ENCODE results near the gene SENP8. TPM values are rescaled to one million over a fixed set of nuclear protein-coding genes. Genes with fewer than 3 reads are reported as not detected.

SENP8 gene
- total RNA-seq, 2 experiments from 2014 or later: 3.0 TPM

GRCh38 chr15:72153269-72154000 lies 35.2 kb downstream of the SENP8 start:
- ChIA-PET CTCF (interaction anchor here (0.6 to 2.6 kb wide), 3 partner anchors 23 to 372 kb away, joined by 3 to 6 read pairs (median 3); no protein-coding TSS in a partner anchor), POLR2A (no interaction called here)

- POLR2A ChIA-PET: no interaction called here
These were observed 36.1 kb downstream of the SENP8 start for GRCh38 chr15:72154316-72154715.

DNA sequence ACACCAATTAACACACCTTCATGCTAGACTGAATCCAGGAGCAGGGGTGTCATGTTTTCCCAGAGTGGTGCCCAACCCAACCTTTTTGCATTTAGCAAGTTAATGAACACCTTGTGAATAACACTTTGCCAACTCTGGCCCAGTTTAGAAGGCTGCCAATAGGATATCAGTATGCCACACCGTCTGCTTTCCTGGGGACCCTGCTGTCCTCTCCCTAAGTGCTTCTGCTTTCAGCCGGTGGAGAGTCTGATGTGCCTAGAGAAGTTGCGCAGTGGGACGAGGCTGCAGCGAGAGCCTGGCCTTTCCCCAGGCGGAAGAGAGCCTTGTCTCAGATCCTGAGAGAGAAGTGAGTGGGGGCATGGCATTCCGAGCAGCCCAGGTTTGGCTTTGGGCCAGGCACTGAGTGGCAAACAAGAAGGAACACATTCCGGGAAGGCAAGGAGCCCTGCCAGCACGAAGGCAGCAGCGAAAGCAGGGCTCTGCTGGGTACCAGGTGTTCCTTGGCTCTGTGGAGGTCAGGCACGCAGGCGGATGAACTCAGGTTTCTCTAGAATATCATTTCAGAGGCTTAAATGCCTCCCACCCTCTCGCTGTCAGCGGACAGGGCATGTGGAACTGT lies 36.9 kb downstream of the SENP8 start:
- POLR2A ChIA-PET: no interaction called here
- CTCF ChIA-PET: interaction anchor here (0.9 kb wide), 1 partner anchor 35 kb away, joined by 4 read pairs; no protein-coding TSS in a partner anchor

More at GRCh38 chr15:72154316-72154715, 36.1 kb downstream of the SENP8 start:
- CTCF ChIA-PET: interaction anchor here (0.6 to 2.6 kb wide), 2 partner anchors 109 to 373 kb away, joined by 3 to 6 read pairs; no protein-coding TSS in a partner anchor

DNA sequence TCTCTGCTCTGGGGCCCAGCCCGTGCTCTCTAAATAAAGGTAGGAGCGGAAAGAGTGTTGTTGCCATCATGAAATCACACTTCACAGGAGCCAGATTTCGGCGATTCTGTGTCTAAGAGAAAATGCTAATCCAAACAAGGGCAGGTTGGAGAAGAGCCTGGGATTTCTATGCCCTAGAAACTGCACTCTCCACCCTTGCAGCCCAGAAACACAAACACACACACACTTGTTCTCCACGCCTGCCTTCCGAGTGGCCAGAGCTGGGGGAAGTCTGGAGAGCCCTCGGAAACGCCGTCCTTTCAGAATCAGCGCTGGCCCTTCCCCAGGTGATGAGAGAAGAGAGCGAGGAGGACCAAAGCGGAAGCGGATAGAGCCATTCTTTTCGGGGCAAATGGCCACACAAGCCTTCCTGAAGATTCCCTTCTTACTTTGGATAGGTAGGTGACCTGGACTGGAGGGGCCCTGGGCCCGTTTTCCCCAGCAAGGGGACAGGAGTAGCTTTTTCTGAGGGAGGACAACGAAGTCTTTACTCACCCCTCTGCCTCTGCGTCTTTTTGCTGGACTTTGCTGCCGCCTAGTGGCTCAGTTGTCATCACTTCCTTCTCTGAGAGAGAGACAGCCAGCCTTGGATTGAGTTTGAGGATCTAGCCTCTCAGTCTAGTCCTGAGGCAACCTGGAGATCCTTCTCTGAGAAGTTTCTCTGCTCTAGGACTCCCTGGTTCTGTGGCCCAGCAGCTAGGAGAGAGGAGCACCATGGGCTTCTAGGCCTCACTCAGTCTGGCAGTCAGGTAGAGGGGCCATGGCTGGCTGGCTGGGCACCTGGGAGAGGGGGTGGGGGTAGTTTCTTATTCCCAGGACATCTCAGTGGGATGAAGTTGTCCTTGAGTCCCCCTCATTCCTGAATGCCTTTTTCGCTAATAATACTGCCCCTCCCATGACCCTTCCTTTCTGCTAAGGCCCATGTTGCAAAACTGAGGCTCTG lies 37.7 kb downstream of the SENP8 start:
- ChIA-PET CTCF (interaction anchor here (0.6 to 1.5 kb wide), 14 partner anchors 9 to 412 kb away, joined by 3 to 8 read pairs (median 4); no protein-coding TSS in a partner anchor), POLR2A (no interaction called here)

- CTCF ChIA-PET: interaction anchor here (1.0 to 1.5 kb wide), 8 partner anchors 8 to 413 kb away, joined by 3 to 7 read pairs (median 4); no protein-coding TSS in a partner anchor
These were observed 38.7 kb downstream of the SENP8 start for GRCh38 chr15:72156928-72157327.

DNA sequence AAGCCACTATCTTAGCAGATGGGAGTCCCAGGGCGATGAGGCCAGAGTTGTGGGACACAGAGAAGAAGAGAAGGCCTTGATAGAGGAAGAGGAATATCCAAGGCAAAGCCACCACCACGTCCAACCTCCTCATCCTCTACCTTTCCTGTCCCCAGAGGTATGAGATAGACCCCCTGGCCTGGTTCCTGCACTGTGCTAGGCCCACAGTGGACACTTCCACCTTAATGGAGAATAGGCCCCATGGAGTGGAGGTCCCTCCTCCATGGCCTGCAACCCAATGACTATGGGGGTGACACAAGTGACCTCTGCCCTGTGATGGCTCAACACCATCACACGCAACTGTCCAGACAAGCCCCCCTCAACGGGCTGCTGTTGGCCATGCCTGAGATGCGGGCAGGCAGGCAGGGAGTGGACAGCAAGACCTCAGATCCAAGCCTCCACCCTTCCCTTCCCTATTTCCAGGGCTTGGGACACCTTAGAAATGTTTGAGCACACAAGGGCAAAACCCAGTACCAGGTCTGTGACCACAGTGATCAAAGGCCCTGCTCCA lies 42.6 kb downstream of the SENP8 start:
- POLR2A ChIA-PET: no interaction called here
- CTCF ChIA-PET: no interaction called here

More at GRCh38 chr15:72156928-72157327, 38.7 kb downstream of the SENP8 start:
- POLR2A ChIA-PET: no interaction called here

GRCh38 chr15:72161361-72162132 lies 43.3 kb downstream of the SENP8 start:
- ChIA-PET CTCF (no interaction called here), POLR2A (no interaction called here)

- ChIA-PET POLR2A (no interaction called here), CTCF (interaction anchor here (0.6 to 1.4 kb wide), 3 partner anchors 14 to 20 kb away, joined by 3 to 4 read pairs (median 3); no protein-coding TSS in a partner anchor)
These were observed 44.4 kb downstream of the SENP8 start for GRCh38 chr15:72162569-72162968.

DNA sequence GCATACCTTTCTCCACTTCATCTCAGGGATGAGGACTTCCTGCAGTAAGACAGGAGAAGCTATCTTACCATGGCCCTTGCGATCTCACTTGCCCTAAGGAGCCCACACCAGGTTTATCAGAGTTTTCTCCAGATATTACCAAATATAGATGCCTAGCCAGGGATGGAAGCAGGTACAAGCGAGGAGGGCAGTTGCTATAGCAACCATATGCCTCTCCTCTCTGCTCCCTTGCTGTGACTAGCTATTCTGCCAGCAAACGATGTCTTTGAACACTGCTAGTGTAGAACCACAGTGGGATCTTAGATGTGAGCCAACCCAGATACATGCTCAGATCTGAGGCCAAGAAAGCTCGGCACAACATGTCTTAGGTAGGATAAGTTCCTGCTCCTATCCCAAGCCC lies 45.5 kb downstream of the SENP8 start:
- ChIA-PET CTCF (interaction anchor here (1.4 kb wide), 1 partner anchor 17 kb away, joined by 3 read pairs; no protein-coding TSS in a partner anchor), POLR2A (interaction anchor here (0.7 kb wide), 1 partner anchor 47 kb away, joined by 4 read pairs; no protein-coding TSS in a partner anchor)

DNA sequence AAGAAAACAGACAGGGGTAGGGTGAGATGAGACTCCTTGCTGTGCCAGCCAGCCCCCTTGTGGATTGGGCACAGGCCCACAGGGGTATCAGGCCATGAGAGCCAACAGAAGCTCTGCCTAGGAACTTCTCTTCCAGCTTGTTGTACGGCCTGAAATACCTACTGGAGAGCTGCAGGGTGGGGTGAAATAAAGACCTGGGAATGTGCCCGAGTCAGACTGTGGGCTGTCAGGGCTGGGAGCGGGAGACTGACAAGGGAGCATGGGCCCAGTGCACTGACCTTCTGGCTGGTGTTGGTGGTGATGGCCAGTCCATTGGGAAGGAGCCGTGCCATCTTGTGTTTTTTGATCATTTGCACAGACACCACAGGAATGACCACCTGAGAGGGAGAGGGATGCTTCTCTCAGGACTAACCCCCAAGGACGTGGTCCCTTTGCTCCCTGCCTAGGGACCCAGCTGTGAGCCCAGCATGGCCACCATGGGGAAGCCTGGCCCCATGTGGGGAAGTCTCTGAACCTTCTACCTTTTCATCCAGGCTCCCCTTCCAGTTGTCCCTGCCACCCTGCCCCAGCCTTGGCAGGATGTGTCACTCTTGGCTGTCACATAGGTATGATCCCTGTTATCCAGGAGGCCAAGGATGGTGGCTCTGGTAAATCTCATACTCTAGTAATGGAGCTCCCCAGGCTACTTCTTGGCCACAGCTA lies 48.7 kb downstream of the SENP8 start:
- ChIA-PET POLR2A (no interaction called here), CTCF (interaction anchor here (1.1 kb wide), 1 partner anchor 423 kb away, joined by 3 read pairs; no protein-coding TSS in a partner anchor)

GRCh38 chr15:72167445-72167844 lies 49.2 kb downstream of the SENP8 start:
- ChIA-PET POLR2A (no interaction called here), CTCF (no interaction called here)

GRCh38 chr15:72168131-72168807 lies 50.1 kb downstream of the SENP8 start:
- ChIA-PET CTCF (no interaction called here), POLR2A (no interaction called here)

- POLR2A ChIA-PET: no interaction called here
- CTCF ChIA-PET: no interaction called here
These were observed 50.6 kb downstream of the SENP8 start for GRCh38 chr15:72168808-72169190.

GRCh38 chr15:72169236-72169920 lies 51.2 kb downstream of the SENP8 start:
- ChIA-PET CTCF (no interaction called here), POLR2A (no interaction called here)

- POLR2A ChIA-PET: no interaction called here
- CTCF ChIA-PET: no interaction called here
These were observed 51.9 kb downstream of the SENP8 start for GRCh38 chr15:72169921-72170611.

DNA sequence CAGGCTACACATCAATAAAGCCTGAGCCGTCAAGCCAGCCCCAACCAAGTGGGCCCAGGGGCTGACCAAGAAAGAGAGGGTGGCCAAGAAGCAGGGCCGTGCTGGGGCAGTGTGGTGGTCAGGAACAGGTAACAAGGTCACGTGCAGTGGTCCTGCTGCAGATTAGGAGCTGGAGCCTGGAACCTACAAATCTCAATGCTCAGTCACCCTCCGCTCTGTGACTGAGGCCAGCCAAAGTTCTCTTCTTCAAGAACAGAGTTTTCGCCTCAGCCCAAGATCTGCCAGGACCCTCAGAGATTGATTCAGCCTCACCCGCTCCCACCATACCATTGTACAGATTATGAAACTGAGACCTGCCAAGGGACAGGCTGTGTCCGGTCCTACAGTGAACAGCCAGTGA lies 52.5 kb downstream of the SENP8 start:
- POLR2A ChIA-PET: no interaction called here
- CTCF ChIA-PET: no interaction called here

Measured in activated CD8-positive, alpha-beta memory T cell treated with anti-CD3 and anti-CD28 coated beads for 36 hours (primary cell).